Stimulated activated CD8-positive, alpha-beta memory T cell treated with anti-CD3 and anti-CD28 coated beads, Interleukin-7, amount 100 ng/mL, for 48 hours (primary cell): ENCODE data around the gene PIP5K1B.
A peak's percentile ranks its signal among the peaks of the same experiment; 100 is the strongest.
"Not testable (repeated sequence)": the region's sequence is repeated elsewhere in the genome, so short reads cannot be mapped to it uniquely, and the experiment has no call there.

Experiments
- DNase-seq, 2 donors: peaks; one replicate each; pipeline ENCODE4 v3.0.0-alpha.2; 2020; ENCODE audit warnings: low read depth in 1 of 2; ENCODE audit errors: extremely low read depth in 1 of 2

The PIP5K1B gene

DNA sequence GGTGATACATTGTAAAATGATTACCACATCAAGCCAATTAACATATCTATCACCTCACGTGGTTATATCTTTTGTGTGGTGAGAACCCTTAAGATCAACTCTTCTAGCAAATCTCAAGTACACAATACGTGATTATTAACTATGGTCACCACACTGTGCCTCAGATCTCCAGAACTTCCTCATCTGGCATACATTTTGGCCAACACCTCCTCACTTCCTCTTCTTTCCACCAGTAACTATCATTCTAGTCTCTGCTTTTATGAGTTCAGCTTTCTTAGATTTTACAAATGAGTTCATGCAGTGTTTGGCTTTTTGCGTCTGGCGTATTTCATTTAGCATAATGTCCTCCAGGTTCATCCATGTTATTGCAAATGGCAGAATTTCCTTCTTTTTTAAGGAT is 273.0 kb downstream of the PIP5K1B start:
- DNase-seq, result no peak

- DNase-seq, result no peak
Observed at GRCh38 chr9:68978501-68978900, 273.5 kb downstream of the PIP5K1B start.

DNA sequence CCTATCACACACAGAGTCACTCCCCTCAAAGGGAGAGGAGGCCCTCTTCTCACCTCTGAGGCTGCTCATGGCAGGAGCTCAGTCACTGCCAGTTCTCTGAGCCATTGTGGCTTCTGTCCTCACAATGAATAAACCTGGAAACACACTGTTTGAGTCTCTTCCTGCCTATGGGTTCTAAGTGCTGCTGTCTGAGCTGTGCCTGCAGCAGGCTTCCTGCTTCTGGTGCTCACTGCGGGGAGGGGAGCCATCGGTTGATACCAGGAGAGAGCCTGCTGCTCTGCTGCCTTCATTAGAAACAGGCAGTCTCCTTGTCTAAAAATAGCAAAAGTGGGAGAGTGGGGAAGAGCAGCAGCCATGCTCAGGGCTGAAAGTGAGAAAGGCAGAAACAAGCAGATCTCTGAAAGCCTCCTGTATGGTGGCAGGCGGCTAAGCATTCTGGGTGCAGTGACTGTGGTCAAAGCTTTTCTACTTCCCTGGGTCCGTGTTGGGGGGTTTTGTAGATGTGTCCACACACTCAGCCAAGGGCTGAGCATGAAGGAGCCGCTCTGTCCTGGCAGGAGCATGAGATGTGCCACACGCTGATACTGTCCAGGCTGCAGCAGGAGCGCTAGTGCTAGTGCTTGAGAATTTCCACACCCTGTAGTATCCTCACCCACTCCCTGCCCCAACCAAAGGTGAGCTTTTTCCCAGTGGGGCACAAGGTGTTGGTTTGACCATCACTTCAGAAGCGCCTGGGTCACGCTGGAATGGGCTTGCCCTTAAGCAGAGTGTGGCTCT is 274.7 kb downstream of the PIP5K1B start:
- DNase-seq, result peak in 1 of 2 donors; percentile 29

DNA sequence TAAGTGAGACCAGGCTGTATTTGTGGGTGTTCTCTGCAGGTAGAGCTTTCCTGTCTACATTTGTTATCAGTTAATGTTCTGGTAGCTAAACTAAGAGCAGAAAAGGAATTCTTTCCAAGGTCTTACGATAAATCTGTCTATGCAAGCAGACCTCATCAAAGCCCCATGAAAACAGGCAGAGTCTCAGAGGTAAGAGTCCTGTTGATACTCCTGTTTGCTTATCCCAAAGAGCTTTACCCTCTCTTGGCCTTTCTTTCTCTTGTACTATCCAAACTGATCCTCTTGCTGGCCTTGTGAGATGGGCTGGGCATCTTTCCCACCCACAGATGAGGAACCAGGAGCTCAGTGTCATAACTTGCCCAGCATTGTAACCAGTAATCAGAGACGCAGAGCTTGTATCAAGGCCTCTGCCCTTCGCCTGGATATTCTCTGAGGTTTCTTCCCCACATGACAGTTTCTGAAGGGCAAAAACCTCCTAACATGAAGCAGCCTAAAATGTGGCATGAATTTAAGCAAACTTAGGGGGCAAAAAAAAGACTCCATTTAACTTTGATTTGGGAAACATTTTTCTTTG is 275.4 kb downstream of the PIP5K1B start:
- no peak for DNase-seq

DNA sequence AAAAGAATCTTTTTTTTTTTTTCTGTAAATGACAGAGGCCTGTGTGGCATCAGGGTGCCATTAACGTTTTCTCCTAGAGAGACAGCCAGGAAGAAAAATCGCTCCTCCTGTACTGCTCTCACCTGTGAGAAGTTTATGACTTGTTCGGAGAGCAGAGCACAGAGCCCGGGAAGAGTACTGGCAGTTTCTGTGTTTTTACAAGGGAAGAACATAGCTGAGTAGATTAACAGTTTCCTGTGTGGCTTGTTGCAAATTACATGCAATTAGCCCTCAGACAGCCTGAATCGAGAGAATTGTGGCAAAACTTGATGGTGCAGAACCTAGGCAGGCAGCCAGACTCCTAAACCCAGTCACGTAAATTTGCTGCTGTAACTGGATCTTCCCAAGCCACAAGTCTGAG is 276.7 kb downstream of the PIP5K1B start:
- no peak for DNase-seq

DNA sequence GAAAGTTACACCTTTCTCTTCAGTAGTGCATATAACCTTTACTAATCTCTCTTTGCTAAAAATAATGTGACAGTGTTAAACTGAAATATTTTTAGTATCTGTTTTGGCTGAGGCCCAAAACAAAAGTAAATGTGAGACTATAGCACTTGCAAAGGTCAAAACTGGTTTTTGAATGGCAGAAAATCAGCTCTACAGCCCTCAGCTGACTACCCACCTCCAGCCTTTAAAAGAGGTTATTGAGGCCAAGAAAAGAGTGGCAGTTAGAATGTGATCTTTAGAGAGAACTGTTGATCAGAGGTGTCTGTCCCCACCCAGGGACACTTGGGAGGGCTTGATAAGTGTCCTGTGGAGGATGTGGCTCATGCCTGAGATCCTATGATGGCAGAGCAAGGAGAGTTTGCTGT is 278.0 kb downstream of the PIP5K1B start:
- DNase-seq, result no peak

GRCh38 chr9:68983522-68984424 is 278.7 kb downstream of the PIP5K1B start:
- no peak for DNase-seq

DNA sequence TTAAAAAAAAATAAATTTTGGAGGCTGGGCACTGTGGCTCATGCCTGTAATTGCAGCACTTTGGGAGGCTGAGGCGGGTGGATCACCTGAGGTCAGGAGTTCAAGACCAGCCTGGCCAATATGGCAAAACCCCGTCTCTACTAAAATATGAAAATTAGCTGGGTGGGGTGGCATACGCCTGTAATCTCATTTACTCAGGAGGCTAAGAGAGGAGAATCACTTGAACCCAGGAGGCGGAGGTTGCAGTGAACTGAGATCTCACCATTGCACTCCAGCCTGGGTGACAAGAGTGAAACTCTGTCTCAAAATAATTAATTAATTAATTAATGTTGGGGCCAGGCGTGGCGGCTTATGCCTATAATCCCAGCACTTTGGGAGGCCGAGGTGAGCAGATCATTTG is 281.9 kb downstream of the PIP5K1B start:
- not testable (repeated sequence) for DNase-seq

DNA sequence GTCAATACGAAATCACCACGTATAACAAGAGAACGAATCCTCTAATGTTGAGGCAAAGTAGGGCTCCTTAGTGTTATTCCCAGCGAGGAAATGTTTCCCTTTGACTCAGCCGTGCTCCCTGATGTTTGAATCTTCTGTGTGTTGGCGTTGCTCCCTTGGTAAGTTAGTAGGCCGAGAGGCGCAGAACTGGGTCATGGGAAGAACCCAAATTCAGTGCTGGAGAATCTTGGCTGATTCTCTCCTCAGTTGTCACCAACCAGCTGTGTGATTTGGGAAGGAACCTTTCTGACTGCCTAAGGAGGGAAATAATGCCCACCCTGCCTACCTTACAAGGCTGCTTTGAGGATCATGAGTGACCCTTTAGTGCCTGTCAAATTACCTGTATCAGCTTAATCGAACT is 286.4 kb downstream of the PIP5K1B start:
- no peak for DNase-seq

GRCh38 chr9:68995776-68996175 is 290.7 kb downstream of the PIP5K1B start:
- no peak for DNase-seq

- DNase-seq, result no peak
Observed at GRCh38 chr9:68996462-68996861, 291.4 kb downstream of the PIP5K1B start.

DNA sequence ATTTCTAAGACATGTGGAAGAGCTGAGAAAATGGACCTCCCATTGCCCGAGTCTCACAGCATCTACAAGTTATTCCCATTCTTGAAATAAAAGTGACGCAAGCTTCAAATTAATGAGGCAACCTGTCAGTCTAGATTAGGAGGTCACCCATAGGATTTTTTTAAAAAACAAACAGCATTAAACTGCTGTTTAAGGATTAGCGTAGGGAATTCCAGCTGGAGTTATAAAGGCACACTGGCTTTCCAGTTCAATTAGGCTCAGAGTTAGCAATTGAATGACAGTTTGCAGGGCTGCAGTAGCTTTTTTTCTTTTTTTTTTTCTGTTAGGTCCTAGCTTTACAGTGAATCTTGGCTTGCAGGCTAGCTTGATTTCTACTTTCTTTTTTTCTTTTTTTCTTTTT is 292.6 kb downstream of the PIP5K1B start:
- DNase-seq, result no peak

- no peak for DNase-seq
Observed at GRCh38 chr9:68998385-68998784, 293.3 kb downstream of the PIP5K1B start.

- no peak for DNase-seq
Observed at GRCh38 chr9:68998812-68999211, 293.8 kb downstream of the PIP5K1B start.

DNA sequence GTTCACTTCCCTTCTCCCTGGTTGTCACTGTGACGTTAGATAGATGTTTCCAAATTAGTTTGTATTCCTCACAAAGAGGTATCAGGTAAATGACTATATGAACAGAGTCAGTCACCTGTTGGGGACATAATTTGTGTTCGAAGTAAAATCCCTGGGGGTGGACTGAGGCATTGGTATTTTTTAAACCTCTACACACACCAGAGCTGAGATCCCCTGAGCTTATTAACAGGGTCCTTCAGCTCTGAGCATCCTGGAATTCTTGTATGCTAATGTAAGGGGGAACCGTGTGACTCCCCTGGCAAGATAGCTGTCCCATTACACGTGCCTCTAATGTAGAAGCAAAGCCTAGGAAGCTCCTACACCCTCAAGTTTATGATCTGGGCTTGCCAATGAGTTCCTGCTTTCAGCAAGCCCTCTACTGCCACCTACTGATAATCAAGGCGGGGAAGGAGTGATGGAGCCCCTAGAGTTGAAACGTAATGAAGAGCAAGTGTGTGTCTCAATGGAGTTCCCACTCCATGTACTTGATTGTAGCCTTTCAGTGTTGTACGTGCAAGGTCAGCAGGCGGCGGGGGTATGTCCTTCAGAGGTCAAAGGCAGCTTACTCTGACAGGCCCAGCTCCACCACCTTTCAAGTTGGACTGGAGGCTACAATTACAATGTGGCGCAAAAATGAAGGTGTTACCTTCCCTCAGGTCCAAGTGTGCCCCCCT is 294.5 kb downstream of the PIP5K1B start:
- peak; percentile 23 to 49 for DNase-seq

GRCh38 chr9:69001921-69002320 is 296.9 kb downstream of the PIP5K1B start:
- no peak for DNase-seq

GRCh38 chr9:69003051-69003450 is 298.0 kb downstream of the PIP5K1B start:
- no peak for DNase-seq

DNA sequence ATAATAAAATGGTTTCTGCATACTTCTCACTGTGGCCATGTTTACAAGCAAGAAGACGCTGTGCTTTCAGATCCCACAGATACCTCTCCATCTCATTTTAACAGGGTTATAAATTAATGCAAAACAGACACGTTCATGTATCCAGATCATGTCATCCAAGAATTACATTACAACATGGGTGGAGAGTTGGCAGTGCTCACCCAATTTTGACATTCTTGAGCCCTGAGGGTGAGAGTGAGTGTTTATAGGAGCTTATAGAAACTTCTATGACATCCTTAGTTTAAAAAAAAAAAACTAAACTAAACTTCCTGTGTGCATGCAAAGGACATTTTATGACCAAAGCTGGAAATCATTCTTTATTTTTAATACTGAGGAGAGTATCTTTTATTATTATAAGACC is 299.8 kb downstream of the PIP5K1B start:
- DNase-seq, result no peak

DNA sequence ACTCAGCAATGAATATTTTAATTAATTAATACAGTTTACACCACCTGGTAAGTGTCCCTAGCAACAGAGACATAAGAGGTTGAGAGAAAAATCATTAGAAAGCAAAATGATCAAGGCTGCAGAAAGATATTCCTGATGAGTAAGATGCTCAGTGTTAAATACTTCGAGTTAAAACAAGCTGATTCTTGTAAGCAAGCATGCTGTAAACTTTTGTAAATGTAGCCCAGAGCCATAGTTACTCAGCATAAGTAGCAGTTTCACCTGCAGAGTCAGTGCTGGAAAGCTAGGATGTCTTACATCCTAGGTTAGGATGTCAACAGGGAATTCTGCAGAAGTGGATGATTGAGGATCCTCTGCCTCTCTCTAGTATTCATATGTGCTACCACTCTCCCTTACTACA is 304.7 kb downstream of the PIP5K1B start:
- no peak for DNase-seq

DNA sequence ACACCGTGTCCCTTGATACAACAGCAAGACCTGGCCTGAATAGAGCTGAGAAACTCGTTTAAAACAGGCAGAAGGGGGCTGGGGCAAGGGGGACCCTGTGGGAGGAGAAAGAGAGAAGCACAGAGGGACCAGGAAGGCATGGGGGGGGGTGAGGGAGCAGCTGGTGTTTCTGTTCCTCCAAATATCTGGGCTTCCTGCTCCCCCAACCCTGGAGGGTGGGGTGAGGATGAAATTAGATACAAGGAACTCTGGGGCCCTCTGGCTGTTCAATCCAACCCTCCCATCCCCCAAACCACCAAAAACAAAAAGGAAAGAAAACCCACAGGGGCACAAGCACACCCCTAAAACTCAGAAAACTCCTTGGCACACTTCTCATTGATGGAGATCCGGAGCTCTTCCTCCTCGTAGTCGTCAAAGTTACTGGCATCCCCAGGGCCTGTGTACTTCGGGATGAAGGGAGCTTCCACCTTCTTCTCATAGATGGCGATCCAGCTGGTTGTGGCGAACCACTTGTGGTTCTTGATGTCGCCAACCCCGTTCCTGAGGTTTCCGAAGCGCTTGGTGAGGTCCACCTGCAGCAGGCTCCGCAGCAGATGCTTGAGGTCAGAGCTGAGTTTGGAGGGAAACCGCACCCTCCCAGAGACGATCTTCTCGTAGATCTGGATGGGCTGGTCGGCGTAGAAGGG is 307.8 kb downstream of the PIP5K1B start:
- DNase-seq, result no peak

- no peak for DNase-seq
Observed at GRCh38 chr9:69013382-69013727, 308.3 kb downstream of the PIP5K1B start.
